Measurements from ENCODE around the gene TTC21B. TPM values are rescaled to one million over a fixed set of nuclear protein-coding genes. Genes with fewer than 3 reads are reported as not detected.

The TTC21B gene
- total RNA-seq, 1 donor: 58.7 TPM

DNA sequence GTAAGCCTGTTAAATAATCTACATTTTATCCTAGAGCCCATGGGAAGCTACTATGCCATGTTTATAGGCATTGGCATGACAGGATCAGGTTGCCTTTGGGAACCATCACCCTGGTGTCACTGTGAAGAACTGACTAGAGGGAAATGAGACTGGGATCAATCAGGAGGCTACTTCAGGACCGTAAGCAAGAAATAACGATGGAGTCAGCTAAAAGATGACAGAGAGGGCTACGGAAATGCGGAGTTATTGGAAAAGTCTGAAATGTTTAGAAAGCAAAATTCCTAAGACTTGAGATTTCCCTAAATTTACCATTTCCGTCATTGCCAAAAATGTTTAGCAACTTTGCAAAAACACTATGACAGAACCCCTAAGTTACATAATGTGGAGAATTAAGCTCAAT is 50.2 kb downstream of the TTC21B start:
- no peaks in the 10 kb centered on the region for H3K27me3 ChIP-seq (ENCODE audit: insufficient read depth, low read length)
- H3K9me3 ChIP-seq (ENCODE audit: low read depth, low read length): no peaks in the 10 kb centered on the region
- H3K4me3 ChIP-seq (ENCODE audit: low read length): no peak overlapping the region
- peaks cover 8% of the 10 kb centered on the region for H3K4me1 ChIP-seq (ENCODE audit: insufficient read depth, low read length)

DNA sequence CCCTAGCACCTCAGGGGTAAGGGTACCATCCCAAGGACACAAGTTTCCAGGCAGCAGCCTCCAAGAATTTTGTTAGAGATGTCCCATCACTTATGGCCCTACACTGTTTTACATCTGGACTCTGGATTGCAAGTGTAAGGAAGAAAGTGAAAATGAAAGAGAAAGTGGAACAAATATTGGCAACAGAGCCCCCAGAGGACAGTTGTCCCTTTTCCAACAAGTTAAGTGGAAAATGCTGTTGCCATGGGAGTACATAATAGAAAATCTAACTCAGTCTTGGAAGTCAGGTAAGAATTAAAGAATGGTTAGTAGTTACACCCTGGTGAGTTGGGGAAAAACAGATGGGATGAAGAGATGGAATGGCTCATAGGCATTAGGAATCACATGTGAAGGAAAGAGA is 50.6 kb downstream of the TTC21B start:
- Histone ChIP-seq H3K4me3 (ENCODE audit: low read length) (no peak overlapping the region), H3K4me1 (ENCODE audit: insufficient read depth, low read length) (peaks cover 11% of the 10 kb centered on the region), H3K27me3 (ENCODE audit: insufficient read depth, low read length) (no peaks in the 10 kb centered on the region), H3K9me3 (ENCODE audit: low read depth, low read length) (no peaks in the 10 kb centered on the region)

DNA sequence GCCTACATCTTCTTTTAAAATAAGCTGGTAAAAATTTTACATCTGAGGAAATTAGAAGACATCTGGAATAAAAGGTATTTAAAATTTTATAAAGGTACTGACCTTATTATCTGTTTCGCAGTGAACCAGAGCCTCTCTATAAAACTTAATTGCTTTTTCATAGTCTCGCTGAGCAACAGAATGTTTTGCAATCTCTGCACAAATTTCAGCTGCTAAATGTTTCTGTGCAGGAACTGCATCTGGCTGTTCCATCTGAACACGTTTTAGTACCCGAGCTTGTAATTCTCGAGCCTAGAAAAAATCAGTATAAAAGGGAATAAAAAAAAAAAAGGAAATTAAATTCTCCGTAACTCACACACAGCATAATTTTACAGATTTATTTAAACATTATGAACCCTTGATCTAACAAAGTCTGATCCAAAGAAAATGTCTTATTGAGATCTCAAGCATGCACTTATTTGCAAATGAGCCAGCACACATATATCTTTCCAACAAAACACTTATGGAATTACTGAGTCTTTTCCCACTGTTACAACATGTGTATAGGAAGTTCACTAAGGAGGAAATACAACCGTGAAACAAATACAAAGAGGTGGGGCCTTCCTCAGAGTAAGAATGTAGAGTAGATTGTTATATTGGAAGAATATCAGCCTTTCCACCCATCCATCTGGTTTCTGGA is 51.8 kb downstream of the TTC21B start:
- Histone ChIP-seq H3K4me3 (ENCODE audit: low read length) (no peak overlapping the region), H3K27me3 (ENCODE audit: insufficient read depth, low read length) (no peaks in the 10 kb centered on the region), H3K9me3 (ENCODE audit: low read depth, low read length) (no peaks in the 10 kb centered on the region), H3K4me1 (ENCODE audit: insufficient read depth, low read length) (peaks cover 21% of the 10 kb centered on the region)

DNA sequence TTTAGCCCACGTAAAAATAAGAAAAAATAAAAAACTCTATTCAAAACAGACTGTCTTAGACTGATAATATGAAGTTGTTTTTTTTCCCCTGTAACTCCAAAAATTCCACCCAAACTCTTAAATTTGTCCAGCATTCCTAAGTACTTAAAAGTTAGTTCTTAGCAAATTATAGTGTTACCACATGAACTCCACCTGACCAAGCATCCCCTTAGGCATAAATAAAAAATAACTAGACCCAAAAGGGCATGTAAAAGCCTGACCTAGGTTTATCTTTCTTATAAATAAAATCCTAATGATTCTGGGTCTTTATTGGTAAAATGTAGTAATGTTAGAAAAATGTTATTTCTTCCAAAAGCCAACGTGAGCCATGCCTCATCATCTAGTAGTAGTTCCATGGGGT is 54.3 kb downstream of the TTC21B start:
- H3K27me3 ChIP-seq (ENCODE audit: insufficient read depth, low read length): no peaks in the 10 kb centered on the region
- H3K9me3 ChIP-seq (ENCODE audit: low read depth, low read length): no peaks in the 10 kb centered on the region
- H3K4me3 ChIP-seq (ENCODE audit: low read length): no peak overlapping the region
- H3K4me1 ChIP-seq (ENCODE audit: insufficient read depth, low read length): peaks cover 21% of the 10 kb centered on the region

DNA sequence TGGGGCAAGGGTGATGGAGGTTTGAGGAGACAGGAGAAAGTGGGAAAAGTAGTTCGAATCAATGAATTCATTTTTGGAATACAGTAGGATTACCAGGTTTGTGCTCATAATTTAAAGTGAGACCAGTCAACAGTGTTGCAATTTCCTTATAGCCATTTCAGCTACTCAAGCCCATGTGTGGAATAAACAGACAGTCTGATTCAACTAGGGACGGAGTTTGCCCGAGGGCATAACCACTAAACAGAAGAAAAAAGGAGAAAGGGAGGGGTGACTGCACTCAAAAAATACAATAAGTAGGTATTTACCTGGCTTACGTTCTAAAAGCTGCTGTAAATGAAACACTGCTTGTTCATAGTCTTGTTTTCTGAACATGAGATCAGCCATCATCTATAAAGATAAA is 55.2 kb downstream of the TTC21B start:
- Histone ChIP-seq H3K4me3 (ENCODE audit: low read length) (no peak overlapping the region), H3K4me1 (ENCODE audit: insufficient read depth, low read length) (peaks cover 21% of the 10 kb centered on the region), H3K9me3 (ENCODE audit: low read depth, low read length) (no peaks in the 10 kb centered on the region), H3K27me3 (ENCODE audit: insufficient read depth, low read length) (no peaks in the 10 kb centered on the region)

DNA sequence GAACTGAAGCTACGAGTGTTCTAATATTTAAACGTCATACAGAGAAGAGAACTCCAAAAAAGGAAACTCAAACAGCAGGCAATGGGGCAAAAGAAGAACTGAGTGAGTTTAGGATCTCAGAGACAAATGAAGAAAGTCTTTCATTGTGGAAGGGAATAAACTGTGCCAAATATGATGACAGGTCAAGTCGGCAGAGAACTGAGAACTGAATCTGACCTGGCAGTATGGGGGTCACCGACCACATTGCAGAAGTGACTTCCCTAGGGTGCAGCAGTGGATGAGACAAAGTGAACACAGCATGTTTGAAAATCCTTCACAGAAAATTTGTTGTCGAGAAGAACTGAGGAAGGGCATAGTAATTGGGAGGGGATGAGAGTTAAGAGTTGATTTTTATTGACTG is 55.9 kb downstream of the TTC21B start:
- Histone ChIP-seq H3K4me3 (ENCODE audit: low read length) (no peak overlapping the region), H3K27me3 (ENCODE audit: insufficient read depth, low read length) (no peaks in the 10 kb centered on the region), H3K4me1 (ENCODE audit: insufficient read depth, low read length) (peaks cover 21% of the 10 kb centered on the region), H3K9me3 (ENCODE audit: low read depth, low read length) (no peaks in the 10 kb centered on the region)

DNA sequence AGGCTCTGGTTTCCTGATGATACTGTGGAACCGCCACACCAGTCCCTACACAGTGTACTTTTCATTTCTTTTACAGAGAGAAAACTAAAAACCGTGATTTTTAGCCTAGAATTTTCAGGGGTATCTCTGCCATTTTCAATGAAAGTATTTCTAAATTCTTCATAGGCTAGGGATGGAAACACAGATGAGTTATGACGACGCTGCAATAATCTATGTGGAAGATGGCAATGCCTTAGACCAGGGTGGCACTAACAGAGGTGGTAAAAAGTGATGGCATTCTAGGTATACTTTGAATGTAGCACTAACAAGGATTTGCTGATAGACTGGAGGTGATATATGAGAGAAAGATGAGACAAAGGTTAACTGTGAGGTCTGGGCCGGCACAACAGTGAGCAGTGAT is 56.5 kb downstream of the TTC21B start:
- Histone ChIP-seq H3K4me3 (ENCODE audit: low read length) (no peak overlapping the region), H3K4me1 (ENCODE audit: insufficient read depth, low read length) (peaks cover 21% of the 10 kb centered on the region), H3K9me3 (ENCODE audit: low read depth, low read length) (no peaks in the 10 kb centered on the region)

DNA sequence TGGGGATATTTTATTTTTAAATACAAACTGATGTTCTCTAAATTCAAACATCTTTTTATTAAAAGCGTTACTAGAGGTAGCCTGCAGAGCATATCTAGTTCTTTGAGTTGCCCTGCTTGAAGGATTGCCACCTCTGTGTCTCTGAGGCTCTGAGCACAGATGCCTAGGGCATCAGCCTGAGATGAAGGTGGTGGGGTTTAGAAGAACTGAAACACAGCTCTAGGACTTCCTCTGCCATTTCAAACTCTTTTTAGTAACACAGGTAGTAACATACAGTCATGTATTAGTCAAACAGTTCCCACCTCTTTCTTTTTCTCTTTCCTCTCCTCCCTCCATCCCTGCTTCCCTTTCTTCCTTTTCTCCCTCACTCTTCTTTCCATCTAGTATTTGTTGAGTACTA is 57.6 kb downstream of the TTC21B start:
- no peak overlapping the region for H3K4me3 ChIP-seq (ENCODE audit: low read length)
- H3K27me3 ChIP-seq (ENCODE audit: insufficient read depth, low read length): no peaks in the 10 kb centered on the region
- no peaks in the 10 kb centered on the region for H3K9me3 ChIP-seq (ENCODE audit: low read depth, low read length)
- peaks cover 18% of the 10 kb centered on the region for H3K4me1 ChIP-seq (ENCODE audit: insufficient read depth, low read length)

More for the DNA sequence above, 56.5 kb downstream of the TTC21B start:
- H3K27me3 ChIP-seq (ENCODE audit: insufficient read depth, low read length): no peaks in the 10 kb centered on the region

DNA sequence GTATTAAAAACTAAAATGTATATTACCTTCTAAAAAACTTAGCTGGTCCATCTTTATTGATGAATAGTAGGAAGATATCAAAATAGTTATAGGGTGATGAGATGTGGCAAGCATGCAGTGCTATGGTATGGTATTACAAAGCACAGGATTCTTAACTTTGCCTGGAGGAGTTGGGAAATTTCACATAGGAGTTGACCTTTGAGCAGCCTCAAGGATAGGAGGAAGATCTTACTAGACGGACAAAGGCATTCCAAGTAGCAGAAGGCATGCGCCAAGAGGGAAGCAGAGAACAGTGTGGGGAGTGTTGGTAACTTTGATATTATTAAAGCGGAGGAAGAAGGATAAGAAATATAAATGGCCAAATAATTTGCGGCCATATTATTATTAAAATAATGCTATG is 60.0 kb downstream of the TTC21B start:
- no peaks in the 10 kb centered on the region for H3K27me3 ChIP-seq (ENCODE audit: insufficient read depth, low read length)
- H3K4me1 ChIP-seq (ENCODE audit: insufficient read depth, low read length): peaks cover 19% of the 10 kb centered on the region
- H3K4me3 ChIP-seq (ENCODE audit: low read length): no peak overlapping the region
- H3K9me3 ChIP-seq (ENCODE audit: low read depth, low read length): no peaks in the 10 kb centered on the region

DNA sequence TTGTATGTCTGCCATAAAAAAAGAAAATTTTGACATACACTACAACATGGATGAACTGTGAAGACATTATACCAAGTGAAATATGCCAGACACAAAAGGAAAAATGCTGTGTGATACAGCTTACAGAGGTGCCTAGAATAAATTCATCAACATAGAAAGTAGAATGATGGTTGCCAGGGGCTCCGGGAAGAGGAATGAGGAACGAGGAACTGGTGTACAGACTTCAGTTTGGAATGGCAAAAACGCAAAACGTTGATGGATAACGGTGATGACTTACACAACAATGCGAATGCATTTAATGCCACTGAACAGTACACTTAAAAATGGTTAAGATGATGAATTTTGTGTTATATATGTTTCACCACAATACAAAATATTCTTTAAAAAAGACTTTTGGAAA is 61.0 kb downstream of the TTC21B start:
- peaks cover 10% of the 10 kb centered on the region for H3K4me1 ChIP-seq (ENCODE audit: insufficient read depth, low read length)
- no peaks in the 10 kb centered on the region for H3K9me3 ChIP-seq (ENCODE audit: low read depth, low read length)
- no peaks in the 10 kb centered on the region for H3K27me3 ChIP-seq (ENCODE audit: insufficient read depth, low read length)
- H3K4me3 ChIP-seq (ENCODE audit: low read length): no peak overlapping the region

DNA sequence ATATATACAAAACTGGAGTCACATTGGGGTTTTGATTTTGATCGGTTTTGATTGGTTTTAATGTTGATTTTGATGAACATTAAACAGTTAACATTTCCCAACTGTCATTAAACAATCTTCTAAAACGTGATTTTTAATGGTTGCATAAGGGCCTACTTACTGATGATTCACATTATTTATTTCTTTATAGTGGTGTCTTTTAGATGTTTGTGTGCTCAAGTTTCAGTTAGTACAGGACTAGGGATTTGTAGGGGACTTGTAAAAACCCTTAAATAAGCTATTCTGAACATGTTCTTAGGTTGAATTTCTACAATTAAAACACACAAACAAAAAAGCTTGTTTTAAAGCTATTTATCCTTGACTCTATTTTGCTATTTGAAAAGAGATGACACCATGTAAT is 61.6 kb downstream of the TTC21B start:
- Histone ChIP-seq H3K27me3 (ENCODE audit: insufficient read depth, low read length) (no peaks in the 10 kb centered on the region), H3K4me1 (ENCODE audit: insufficient read depth, low read length) (peaks cover 4% of the 10 kb centered on the region), H3K9me3 (ENCODE audit: low read depth, low read length) (no peaks in the 10 kb centered on the region), H3K4me3 (ENCODE audit: low read length) (no peak overlapping the region)

DNA sequence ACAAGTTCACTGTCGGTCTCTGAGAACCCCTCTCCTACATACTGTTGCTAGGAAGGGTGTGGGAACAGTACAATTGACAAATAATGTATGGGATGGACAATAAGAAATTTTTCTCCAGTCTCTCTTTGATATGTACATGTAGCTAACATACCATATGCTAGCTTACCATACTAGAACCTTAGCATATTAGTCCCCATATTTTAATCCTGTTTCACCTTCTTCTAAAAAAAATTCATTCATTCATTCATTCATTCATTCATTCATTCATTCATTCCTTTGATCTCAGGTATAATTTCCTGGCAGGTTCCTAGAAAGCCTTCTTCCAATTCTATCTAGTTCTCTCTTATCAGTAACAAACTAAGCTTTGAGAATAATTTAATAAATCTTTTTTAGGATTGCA is 62.2 kb downstream of the TTC21B start:
- H3K27me3 ChIP-seq (ENCODE audit: insufficient read depth, low read length): no peaks in the 10 kb centered on the region
- H3K4me3 ChIP-seq (ENCODE audit: low read length): no peak overlapping the region
- H3K9me3 ChIP-seq (ENCODE audit: low read depth, low read length): no peaks in the 10 kb centered on the region
- peaks cover 4% of the 10 kb centered on the region for H3K4me1 ChIP-seq (ENCODE audit: insufficient read depth, low read length)

DNA sequence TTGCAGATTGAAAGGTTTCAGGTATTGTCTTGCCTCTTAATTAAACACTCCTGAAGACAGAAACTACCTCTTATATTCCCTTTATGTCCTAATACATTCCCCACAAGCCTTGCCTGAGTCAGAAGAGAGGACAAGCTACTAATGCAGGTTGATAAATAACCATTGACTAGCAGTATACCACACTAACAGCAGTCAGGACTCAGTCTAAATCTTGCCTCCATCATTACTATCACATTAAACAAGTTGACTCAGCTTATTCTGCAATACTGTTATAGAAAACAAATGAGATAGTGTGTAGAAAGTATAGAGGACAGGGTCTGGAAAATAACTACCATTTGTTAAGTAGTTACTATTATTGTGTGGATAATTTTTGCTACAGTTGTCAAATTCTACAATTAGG is 63.8 kb downstream of the TTC21B start:
- Histone ChIP-seq H3K4me1 (ENCODE audit: insufficient read depth, low read length) (peaks cover 4% of the 10 kb centered on the region), H3K27me3 (ENCODE audit: insufficient read depth, low read length) (no peaks in the 10 kb centered on the region), H3K9me3 (ENCODE audit: low read depth, low read length) (no peaks in the 10 kb centered on the region), H3K4me3 (ENCODE audit: low read length) (no peak overlapping the region)

DNA sequence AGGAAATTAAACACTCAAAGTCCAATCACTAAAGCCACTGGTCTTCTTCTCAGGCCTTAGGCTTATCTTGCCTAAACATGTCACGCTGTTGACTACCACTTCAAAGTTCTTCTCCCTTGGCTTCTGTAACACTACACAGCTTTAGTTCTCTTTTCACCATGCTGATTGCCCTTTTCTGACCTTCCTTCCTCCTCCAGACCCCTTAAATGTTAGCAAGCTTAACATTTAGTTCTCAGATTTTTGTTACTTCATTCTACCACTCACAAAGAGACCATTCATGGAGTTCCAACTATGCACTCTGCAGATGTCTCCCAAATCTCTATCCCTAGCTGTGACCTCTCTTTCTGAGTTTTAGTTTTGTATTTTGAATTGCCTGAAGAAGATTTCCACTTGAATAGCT is 64.4 kb downstream of the TTC21B start:
- Histone ChIP-seq H3K27me3 (ENCODE audit: insufficient read depth, low read length) (no peaks in the 10 kb centered on the region), H3K4me1 (ENCODE audit: insufficient read depth, low read length) (peaks cover 4% of the 10 kb centered on the region), H3K9me3 (ENCODE audit: low read depth, low read length) (no peaks in the 10 kb centered on the region), H3K4me3 (ENCODE audit: low read length) (no peak overlapping the region)

DNA sequence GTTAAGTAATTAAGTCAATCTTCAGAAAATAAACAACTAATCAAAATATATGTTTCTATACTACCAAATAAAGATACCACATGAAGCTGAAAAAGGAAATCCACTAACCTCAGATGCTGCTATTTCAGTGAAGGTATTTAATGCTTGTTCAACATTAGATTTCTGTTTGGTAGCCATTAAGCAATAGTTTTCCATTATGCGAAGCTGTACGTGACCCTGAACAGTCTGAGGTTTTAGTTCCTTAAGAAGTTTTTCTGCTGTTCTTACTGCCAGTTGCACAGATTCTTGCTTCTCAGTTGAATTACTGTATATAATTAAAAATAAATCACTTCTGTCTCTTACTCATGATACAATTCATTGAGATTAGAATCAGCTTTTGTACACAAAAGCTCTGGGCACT is 65.4 kb downstream of the TTC21B start:
- Histone ChIP-seq H3K4me3 (ENCODE audit: low read length) (no peak overlapping the region), H3K4me1 (ENCODE audit: insufficient read depth, low read length) (peaks cover 4% of the 10 kb centered on the region), H3K9me3 (ENCODE audit: low read depth, low read length) (no peaks in the 10 kb centered on the region), H3K27me3 (ENCODE audit: insufficient read depth, low read length) (no peaks in the 10 kb centered on the region)

DNA sequence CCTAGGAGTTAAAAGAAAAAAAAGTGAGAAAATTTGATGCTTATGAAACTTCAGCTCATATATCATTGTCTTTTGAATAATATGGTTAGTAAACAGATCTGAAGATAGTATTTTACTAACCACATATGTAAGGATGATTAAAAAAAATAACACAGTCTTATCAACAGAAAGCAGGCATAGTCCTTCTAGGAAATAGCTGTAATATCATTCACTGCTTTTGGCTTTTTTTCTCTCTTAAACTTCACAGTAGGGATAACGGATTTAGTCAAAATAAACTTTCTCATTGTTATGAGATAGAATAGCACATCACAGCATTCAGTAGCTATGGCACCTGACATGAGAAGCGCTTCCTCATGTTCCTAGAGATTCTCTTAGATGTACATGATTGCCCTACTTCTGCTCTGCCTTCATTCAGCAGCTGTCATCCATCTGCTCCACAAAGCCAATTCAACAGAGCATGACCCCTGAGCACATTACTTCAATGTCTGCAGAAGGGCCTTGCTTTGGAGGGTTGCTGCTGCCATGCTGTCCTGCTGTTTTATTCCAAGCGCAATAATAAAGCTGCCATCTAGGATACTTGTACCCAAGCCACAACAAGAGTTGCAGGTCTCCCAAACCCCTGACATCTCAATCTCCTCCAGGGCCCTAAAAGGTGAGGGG is 67.0 kb downstream of the TTC21B start:
- no peak overlapping the region for H3K4me3 ChIP-seq (ENCODE audit: low read length)
- H3K27me3 ChIP-seq (ENCODE audit: insufficient read depth, low read length): no peaks in the 10 kb centered on the region
- H3K9me3 ChIP-seq (ENCODE audit: low read depth, low read length): no peaks in the 10 kb centered on the region
- peaks cover 4% of the 10 kb centered on the region for H3K4me1 ChIP-seq (ENCODE audit: insufficient read depth, low read length)

All from mononuclear cell (primary cell).